ENCODE results near the gene PRAME.
"Not testable (repeated sequence)": the region's sequence is repeated elsewhere in the genome, so short reads cannot be mapped to it uniquely, and the experiment has no call there.

Gene PRAME, protein sequence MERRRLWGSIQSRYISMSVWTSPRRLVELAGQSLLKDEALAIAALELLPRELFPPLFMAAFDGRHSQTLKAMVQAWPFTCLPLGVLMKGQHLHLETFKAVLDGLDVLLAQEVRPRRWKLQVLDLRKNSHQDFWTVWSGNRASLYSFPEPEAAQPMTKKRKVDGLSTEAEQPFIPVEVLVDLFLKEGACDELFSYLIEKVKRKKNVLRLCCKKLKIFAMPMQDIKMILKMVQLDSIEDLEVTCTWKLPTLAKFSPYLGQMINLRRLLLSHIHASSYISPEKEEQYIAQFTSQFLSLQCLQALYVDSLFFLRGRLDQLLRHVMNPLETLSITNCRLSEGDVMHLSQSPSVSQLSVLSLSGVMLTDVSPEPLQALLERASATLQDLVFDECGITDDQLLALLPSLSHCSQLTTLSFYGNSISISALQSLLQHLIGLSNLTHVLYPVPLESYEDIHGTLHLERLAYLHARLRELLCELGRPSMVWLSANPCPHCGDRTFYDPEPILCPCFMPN

GRCh38 chr22:22558972-22559603 lies at the start of gene PRAME:
TSS of gene PRAME (minus strand) at chr22:22559265. CDS start at chr22:22556832, 2,433 bp downstream.
- no peak within 1 kb of the TSS for H3K9ac ChIP-seq (ENCODE audit: low read length)
- no peaks in the 10 kb centered on the region for H3K36me3 ChIP-seq (ENCODE audit: control insufficient read depth, insufficient read depth, low read length)
- no peaks in the 10 kb centered on the region for H3K27me3 ChIP-seq (ENCODE audit: control insufficient read depth, insufficient read depth, low read length)
- no peak within 1 kb of the TSS for H3K27ac ChIP-seq (ENCODE audit: low read depth, low read length)
- no peaks in the 10 kb centered on the region for H3K4me1 ChIP-seq (ENCODE audit: control insufficient read depth, insufficient read depth, low read length)
- H3K4me3 ChIP-seq (ENCODE audit: low read length): no peak within 1 kb of the TSS

- H3K4me3 ChIP-seq (ENCODE audit: low read length); H3K4me1 ChIP-seq (ENCODE audit: control insufficient read depth, insufficient read depth, low read length); H3K36me3 ChIP-seq (ENCODE audit: control insufficient read depth, insufficient read depth, low read length); H3K9ac ChIP-seq (ENCODE audit: low read length); H3K27ac ChIP-seq (ENCODE audit: low read depth, low read length); H3K27me3 ChIP-seq (ENCODE audit: control insufficient read depth, insufficient read depth, low read length): not testable (repeated sequence)
These were observed 49.0 kb upstream of the PRAME start for GRCh38 chr22:22608022-22608421.

GRCh38 chr22:22605074-22605404 lies 46.0 kb upstream of the PRAME start:
- Histone ChIP-seq H3K9ac (ENCODE audit: low read length) (no peak overlapping the region), H3K27ac (ENCODE audit: low read depth, low read length) (no peak overlapping the region), H3K36me3 (ENCODE audit: control insufficient read depth, insufficient read depth, low read length) (no peaks in the 10 kb centered on the region), H3K4me3 (ENCODE audit: low read length) (no peak overlapping the region), H3K27me3 (ENCODE audit: control insufficient read depth, insufficient read depth, low read length) (no peaks in the 10 kb centered on the region), H3K4me1 (ENCODE audit: control insufficient read depth, insufficient read depth, low read length) (no peaks in the 10 kb centered on the region)

DNA sequence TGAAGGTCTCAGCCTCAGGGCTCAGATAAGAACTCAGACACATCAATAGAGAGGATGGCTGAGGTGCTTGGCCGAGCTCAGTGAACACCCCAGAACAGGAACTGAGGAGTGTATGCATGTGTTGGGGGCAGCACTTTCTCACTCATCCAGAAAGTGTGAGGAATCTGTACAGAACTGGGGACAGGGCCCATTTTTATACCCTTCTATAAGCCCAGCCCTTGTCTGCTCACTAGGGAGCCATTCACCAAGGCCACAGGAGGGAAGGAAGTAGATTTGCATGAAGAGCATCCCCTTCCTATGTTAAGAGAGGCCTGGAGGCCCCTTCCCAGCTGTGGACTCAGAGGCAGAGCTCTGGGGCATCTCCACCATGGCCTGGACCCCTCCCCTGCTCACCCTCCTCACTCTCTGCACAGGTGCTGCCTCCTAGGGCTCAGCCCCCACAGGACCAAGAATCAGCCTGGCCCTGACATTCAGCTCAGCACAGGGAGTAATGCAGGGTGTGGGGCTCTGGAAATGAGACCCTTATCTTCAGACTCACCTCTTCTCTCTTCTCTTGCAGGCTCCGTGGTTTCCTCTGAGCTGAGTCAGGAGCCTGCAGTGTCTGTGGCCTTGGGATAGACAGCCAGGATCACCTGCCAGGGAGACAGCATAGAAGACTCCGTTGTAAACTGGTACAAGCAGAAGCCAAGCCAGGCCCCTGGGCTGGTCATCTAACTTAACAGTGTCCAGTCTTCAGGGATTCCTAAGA lies 45.4 kb upstream of the PRAME start:
- H3K4me3 ChIP-seq (ENCODE audit: low read length): no peak overlapping the region
- H3K36me3 ChIP-seq (ENCODE audit: control insufficient read depth, insufficient read depth, low read length): no peaks in the 10 kb centered on the region
- H3K9ac ChIP-seq (ENCODE audit: low read length): no peak overlapping the region
- H3K27me3 ChIP-seq (ENCODE audit: control insufficient read depth, insufficient read depth, low read length): no peaks in the 10 kb centered on the region
- H3K27ac ChIP-seq (ENCODE audit: low read depth, low read length): no peak overlapping the region
- H3K4me1 ChIP-seq (ENCODE audit: control insufficient read depth, insufficient read depth, low read length): no peaks in the 10 kb centered on the region

DNA sequence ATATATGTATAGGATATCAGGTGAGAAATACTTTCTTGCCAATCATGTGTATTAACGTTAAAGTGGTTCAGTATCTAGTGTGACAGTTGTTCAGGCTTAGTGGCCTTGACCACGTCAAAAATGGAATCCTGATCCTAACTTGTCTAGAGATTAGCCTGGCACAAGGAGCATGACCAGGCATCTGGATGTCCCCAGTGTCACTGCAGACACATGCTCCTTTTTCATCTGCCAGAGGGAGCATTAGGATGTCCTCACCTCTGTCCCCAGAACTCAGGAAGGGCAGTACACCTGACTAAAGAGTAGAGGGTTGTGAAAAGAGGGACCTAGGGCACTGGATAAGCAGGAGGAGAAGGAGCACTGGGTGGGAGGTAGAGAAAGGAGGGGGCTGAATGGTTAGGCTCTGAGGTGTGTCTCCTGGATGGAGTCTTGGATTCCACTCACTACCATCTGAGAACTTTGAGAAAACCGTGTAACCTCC lies 44.4 kb upstream of the PRAME start:
- no peak overlapping the region for H3K4me3 ChIP-seq (ENCODE audit: low read length)
- no peaks in the 10 kb centered on the region for H3K4me1 ChIP-seq (ENCODE audit: control insufficient read depth, insufficient read depth, low read length)
- no peak overlapping the region for H3K9ac ChIP-seq (ENCODE audit: low read length)
- no peaks in the 10 kb centered on the region for H3K36me3 ChIP-seq (ENCODE audit: control insufficient read depth, insufficient read depth, low read length)
- no peak overlapping the region for H3K27ac ChIP-seq (ENCODE audit: low read depth, low read length)
- H3K27me3 ChIP-seq (ENCODE audit: control insufficient read depth, insufficient read depth, low read length): no peaks in the 10 kb centered on the region

DNA sequence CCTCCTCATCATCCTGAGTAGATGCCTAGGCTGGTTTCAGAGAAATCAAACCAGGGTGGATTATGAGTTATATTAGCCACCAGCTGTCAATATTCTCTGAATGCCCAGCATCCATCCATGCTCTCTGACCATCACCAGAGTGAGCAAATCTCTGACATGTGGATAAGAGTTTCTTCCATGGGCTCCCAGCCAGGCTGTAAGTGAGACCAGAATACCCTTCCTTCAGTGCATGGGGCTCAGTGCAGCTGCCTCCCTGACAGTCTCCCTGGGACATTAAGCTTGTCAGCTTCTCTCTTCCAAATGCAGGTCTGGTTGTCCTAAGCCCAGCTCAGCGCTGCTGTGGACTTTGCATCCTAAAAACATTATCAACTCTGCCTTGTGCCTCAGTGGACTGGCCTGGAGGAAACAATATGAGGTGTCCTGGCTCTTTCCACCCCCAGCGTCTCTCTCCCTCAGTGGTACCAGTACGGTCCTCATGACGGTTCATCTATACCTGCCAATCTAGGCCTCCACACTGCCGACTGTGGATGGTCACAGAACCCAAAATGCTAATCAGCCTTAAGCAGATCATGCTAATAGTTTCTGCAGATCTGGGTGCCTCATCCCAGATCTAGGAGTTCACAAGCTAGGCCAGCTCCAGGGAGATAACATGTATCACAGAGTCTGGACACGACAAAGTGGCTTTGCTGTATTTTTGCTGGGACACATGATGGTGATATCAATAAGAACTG lies 41.6 kb upstream of the PRAME start:
- Histone ChIP-seq H3K4me1 (ENCODE audit: control insufficient read depth, insufficient read depth, low read length) (no peaks in the 10 kb centered on the region), H3K36me3 (ENCODE audit: control insufficient read depth, insufficient read depth, low read length) (no peaks in the 10 kb centered on the region), H3K9ac (ENCODE audit: low read length) (no peak overlapping the region), H3K27me3 (ENCODE audit: control insufficient read depth, insufficient read depth, low read length) (no peaks in the 10 kb centered on the region), H3K27ac (ENCODE audit: low read depth, low read length) (no peak overlapping the region), H3K4me3 (ENCODE audit: low read length) (no peak overlapping the region)

- Histone ChIP-seq H3K27ac (ENCODE audit: low read depth, low read length) (no peak overlapping the region), H3K4me3 (ENCODE audit: low read length) (no peak overlapping the region), H3K36me3 (ENCODE audit: control insufficient read depth, insufficient read depth, low read length) (no peaks in the 10 kb centered on the region), H3K9ac (ENCODE audit: low read length) (no peak overlapping the region), H3K4me1 (ENCODE audit: control insufficient read depth, insufficient read depth, low read length) (no peaks in the 10 kb centered on the region), H3K27me3 (ENCODE audit: control insufficient read depth, insufficient read depth, low read length) (no peaks in the 10 kb centered on the region)
These were observed 40.2 kb upstream of the PRAME start for GRCh38 chr22:22599248-22599647.

DNA sequence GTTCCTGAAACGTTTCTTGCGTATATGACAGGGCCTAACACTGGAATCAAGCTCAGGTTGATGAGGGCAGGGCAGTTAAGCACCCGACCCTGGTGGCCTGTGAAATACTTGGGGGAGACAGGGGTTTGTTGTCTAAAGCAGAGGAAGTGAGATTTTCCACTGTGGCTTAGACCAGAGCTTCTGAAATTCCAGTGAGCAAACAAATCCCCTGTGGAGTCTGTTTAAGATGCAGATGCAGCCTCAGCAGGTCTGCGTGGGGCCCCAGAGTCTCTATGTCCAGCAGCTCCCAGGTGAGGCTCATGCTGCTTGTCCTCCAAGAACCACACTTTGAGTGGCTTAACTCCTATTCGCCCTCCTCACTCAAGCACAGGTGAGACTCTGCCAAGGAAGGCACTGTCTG lies 39.1 kb upstream of the PRAME start:
- no peaks in the 10 kb centered on the region for H3K4me1 ChIP-seq (ENCODE audit: control insufficient read depth, insufficient read depth, low read length)
- no peak overlapping the region for H3K9ac ChIP-seq (ENCODE audit: low read length)
- no peak overlapping the region for H3K4me3 ChIP-seq (ENCODE audit: low read length)
- no peak overlapping the region for H3K27ac ChIP-seq (ENCODE audit: low read depth, low read length)
- no peaks in the 10 kb centered on the region for H3K36me3 ChIP-seq (ENCODE audit: control insufficient read depth, insufficient read depth, low read length)
- no peaks in the 10 kb centered on the region for H3K27me3 ChIP-seq (ENCODE audit: control insufficient read depth, insufficient read depth, low read length)

DNA sequence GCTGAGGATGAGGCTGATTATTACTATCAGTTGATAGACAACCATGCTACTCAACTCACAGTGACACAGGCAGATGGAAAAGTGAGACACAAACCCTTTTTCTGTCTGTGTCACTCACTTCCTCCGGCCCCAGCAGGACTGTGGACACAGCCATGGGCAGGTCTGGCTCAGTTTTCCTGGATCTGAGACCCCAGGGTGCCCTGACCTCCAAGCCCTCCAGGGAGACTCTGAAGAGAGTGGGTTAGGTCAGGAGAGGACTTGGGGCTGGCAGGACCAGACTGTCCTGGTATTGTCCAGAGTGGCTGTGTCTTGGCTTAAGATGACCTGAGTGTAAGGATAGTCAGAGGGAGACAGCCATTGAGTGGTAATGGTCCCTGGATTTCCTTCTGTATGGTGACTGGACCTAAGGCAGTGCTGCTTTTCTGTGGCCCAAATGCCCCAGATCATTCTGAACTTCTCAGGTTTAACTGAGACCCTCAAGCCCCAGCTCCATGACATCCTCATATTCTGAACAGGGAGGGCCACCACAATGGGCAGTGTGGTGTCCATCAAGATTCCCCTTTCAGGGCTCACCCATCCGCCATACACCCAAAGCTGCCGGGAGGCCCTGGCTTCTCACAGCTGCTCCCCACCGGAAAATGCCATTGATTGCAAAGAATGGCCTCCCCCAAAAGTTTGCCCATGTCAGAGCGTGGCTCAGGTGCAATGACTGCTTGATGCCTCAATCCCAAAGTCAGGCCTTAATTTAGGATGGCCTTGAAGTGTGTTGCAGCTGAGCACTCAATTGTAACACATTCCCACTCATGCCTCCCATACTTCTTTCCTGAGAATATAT lies 36.2 kb upstream of the PRAME start:
- Histone ChIP-seq H3K9ac (ENCODE audit: low read length) (no peak overlapping the region), H3K4me1 (ENCODE audit: control insufficient read depth, insufficient read depth, low read length) (no peaks in the 10 kb centered on the region), H3K27me3 (ENCODE audit: control insufficient read depth, insufficient read depth, low read length) (peaks cover 2% of the 10 kb centered on the region)

DNA sequence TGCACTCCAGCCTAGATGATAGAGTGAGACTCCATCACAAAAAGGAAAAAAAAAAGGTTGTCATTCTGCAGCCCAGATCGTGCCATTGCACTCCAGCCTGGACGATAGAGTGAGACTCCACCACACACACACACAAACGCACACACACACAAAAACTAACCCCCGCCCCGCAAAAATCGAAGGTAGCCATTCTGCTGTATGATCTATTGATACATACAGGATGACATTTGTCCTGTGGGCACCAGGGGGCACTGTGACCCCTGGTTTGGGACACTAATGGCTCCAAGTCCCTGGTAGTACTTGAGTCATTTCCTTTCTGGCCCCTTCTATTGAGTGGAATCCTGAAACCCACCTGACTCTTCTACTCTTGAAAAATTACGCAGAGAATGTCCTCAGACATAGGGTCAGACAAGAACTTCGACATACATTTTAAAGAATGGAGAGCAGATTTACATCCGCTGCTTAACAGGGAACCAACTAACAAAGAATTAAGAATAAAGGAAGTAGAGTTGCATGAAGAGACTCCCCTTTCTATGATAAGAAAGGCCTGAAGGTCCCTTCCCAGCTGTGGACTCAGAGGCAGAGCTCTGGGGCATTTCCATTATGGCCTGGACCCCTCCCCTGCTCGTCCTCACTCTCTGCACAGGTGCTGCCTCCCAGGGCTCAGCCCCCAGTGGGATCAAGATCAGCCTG lies 35.0 kb upstream of the PRAME start:
- H3K4me3 ChIP-seq (ENCODE audit: low read length): no peak overlapping the region
- no peaks in the 10 kb centered on the region for H3K36me3 ChIP-seq (ENCODE audit: control insufficient read depth, insufficient read depth, low read length)
- H3K27me3 ChIP-seq (ENCODE audit: control insufficient read depth, insufficient read depth, low read length): peaks cover 2% of the 10 kb centered on the region
- no peak overlapping the region for H3K9ac ChIP-seq (ENCODE audit: low read length)
- no peaks in the 10 kb centered on the region for H3K4me1 ChIP-seq (ENCODE audit: control insufficient read depth, insufficient read depth, low read length)
- H3K27ac ChIP-seq (ENCODE audit: low read depth, low read length): no peak overlapping the region

More for the DNA sequence above, 36.2 kb upstream of the PRAME start:
- no peaks in the 10 kb centered on the region for H3K36me3 ChIP-seq (ENCODE audit: control insufficient read depth, insufficient read depth, low read length)
- H3K27ac ChIP-seq (ENCODE audit: low read depth, low read length): no peak overlapping the region
- no peak overlapping the region for H3K4me3 ChIP-seq (ENCODE audit: low read length)

GRCh38 chr22:22593250-22593649 lies 34.2 kb upstream of the PRAME start:
- no peaks in the 10 kb centered on the region for H3K36me3 ChIP-seq (ENCODE audit: control insufficient read depth, insufficient read depth, low read length)
- no peak overlapping the region for H3K9ac ChIP-seq (ENCODE audit: low read length)
- no peaks in the 10 kb centered on the region for H3K4me1 ChIP-seq (ENCODE audit: control insufficient read depth, insufficient read depth, low read length)
- H3K27ac ChIP-seq (ENCODE audit: low read depth, low read length): no peak overlapping the region
- no peak overlapping the region for H3K4me3 ChIP-seq (ENCODE audit: low read length)
- H3K27me3 ChIP-seq (ENCODE audit: control insufficient read depth, insufficient read depth, low read length): peaks cover 2% of the 10 kb centered on the region
